Natural killer cell (primary cell): ENCODE measurements around the gene HTR4. TPM values are rescaled to one million over a fixed set of nuclear protein-coding genes. Genes with fewer than 3 reads are reported as not detected.

Experiments
- ATAC-seq, 3 donors: fragments of 150-1000 bp in 2 of 3; fragments of 200-7000 bp in 1 of 3; cut with Tn5 transposase; 1 replicate in 1 of 3; 2 replicates in 2 of 3; pipeline ENCODE4 v1.10.0; 2021; ENCODE audit warnings: mild to moderate bottlenecking in 2 of 3, moderate library complexity in 2 of 3
- DNase-seq, 2 donors: peaks; one replicate each; pipeline versions ENCODE4 v3.0.0 to v3.0.0-alpha.2; 2013 to 2021; ENCODE audit warnings: mixed read lengths in 1 of 2
- H3K27ac ChIP-seq: one replicate; pipeline ENCODE4 v1.5.1; 2013; ENCODE audit warnings: mild to moderate bottlenecking, low read length
- H3K27me3 ChIP-seq: one replicate; pipeline ENCODE4 v1.6.1; 2013; ENCODE audit warnings: low read length; ENCODE audit not compliant: control insufficient read depth, insufficient read depth
- H3K36me3 ChIP-seq: one replicate; pipeline ENCODE4 v1.6.1; 2013; ENCODE audit warnings: low read length; ENCODE audit not compliant: control insufficient read depth, insufficient read depth
- H3K4me1 ChIP-seq: one replicate; pipeline ENCODE4 v1.6.1; 2013; ENCODE audit warnings: low read length; ENCODE audit not compliant: control insufficient read depth, insufficient read depth
- H3K4me3 ChIP-seq: one replicate; pipeline ENCODE4 v1.5.1; 2013; ENCODE audit warnings: low read length
- H3K9me3 ChIP-seq: one replicate; pipeline ENCODE4 v1.6.1; 2013; ENCODE audit warnings: low read length; ENCODE audit not compliant: control insufficient read depth, insufficient read depth
- H3K27ac Mint-ChIP-seq, 2 donors: one replicate each; pipeline ENCODE4 v1.8.0; 2022; ENCODE audit warnings: mild to moderate bottlenecking in 2 of 2, mixed read lengths in 2 of 2, moderate library complexity in 1 of 2
- H3K27me3 Mint-ChIP-seq, 2 donors: one replicate each; pipeline ENCODE4 v1.8.0; 2022; ENCODE audit warnings: low read depth in 2 of 2, mixed read lengths in 2 of 2
- H3K36me3 Mint-ChIP-seq: one replicate; pipeline ENCODE4 v1.8.0; 2022; ENCODE audit warnings: mixed read lengths
- H3K4me1 Mint-ChIP-seq, 2 donors: one replicate each; pipeline ENCODE4 v1.8.0; 2022; ENCODE audit warnings: mixed read lengths in 2 of 2
- H3K4me3 Mint-ChIP-seq: one replicate; pipeline ENCODE4 v1.8.0; 2022; ENCODE audit warnings: mild to moderate bottlenecking, moderate library complexity, mixed read lengths
- H3K9me3 Mint-ChIP-seq, 2 donors: one replicate each; pipeline ENCODE4 v1.8.0; 2022; ENCODE audit warnings: mixed read lengths in 2 of 2
- WGBS: methylation state at CpG from one replicate; pipeline ENCODE4 v1.1.7; 2013; ENCODE audit warnings: missing lambda C conversion rate; ENCODE audit not compliant: insufficient coverage; 5-methylcytosine and 5-hydroxymethylcytosine counted together
- intact Hi-C: fragments of 100-400 bp; cut with micrococcal nuclease; formaldehyde crosslinking; loops from one replicate; pipeline ENCODE4 v1.14.2; 2022
- total RNA-seq, 4 donors: library from RNA; stranded (reverse); fragments of 120-200 nt in 1 of 4; gene quantifications; one replicate each; pipeline versions ENCODE4 v1.2.3 to v1.2.4, GENCODE V29; 2013 to 2022
- TF ChIP-seq, protein P1 (sequence below): fragments of 200-600 bp; IDR thresholded peaks from one replicate; pipeline ENCODE4 v1.8.0; 2022; ENCODE audit warnings: antibody characterized with exemption

HTR4 gene
- total RNA-seq, 3 donors from 2014 or later (not counting 1 experiment from before 2014, with no cell fraction given): not detected

- no peaks in the 10 kb centered on the region for H3K4me1 ChIP-seq
- Mint-ChIP-seq H3K9me3 (no peaks in the 10 kb centered on the region), H3K27me3 (peaks cover 29 to 60% of the 10 kb centered on the region in 2 donors), H3K4me1 (no peaks in the 10 kb centered on the region), H3K27ac (no peak overlapping the region), H3K4me3 (no peak overlapping the region), H3K36me3 (no peaks in the 10 kb centered on the region)
- WGBS: 91% methylated on average over 2 of the region's 2 CpGs
- H3K4me3 ChIP-seq: no peak overlapping the region
- intact Hi-C loops: no loop called here
- ATAC-seq (no peak), DNase-seq (no peak)
- no peaks in the 10 kb centered on the region for H3K9me3 ChIP-seq
- TF ChIP-seq, protein P1, sequence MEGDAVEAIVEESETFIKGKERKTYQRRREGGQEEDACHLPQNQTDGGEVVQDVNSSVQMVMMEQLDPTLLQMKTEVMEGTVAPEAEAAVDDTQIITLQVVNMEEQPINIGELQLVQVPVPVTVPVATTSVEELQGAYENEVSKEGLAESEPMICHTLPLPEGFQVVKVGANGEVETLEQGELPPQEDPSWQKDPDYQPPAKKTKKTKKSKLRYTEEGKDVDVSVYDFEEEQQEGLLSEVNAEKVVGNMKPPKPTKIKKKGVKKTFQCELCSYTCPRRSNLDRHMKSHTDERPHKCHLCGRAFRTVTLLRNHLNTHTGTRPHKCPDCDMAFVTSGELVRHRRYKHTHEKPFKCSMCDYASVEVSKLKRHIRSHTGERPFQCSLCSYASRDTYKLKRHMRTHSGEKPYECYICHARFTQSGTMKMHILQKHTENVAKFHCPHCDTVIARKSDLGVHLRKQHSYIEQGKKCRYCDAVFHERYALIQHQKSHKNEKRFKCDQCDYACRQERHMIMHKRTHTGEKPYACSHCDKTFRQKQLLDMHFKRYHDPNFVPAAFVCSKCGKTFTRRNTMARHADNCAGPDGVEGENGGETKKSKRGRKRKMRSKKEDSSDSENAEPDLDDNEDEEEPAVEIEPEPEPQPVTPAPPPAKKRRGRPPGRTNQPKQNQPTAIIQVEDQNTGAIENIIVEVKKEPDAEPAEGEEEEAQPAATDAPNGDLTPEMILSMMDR: no peak
- H3K27me3 ChIP-seq: no peaks in the 10 kb centered on the region
- H3K27ac ChIP-seq: no peak overlapping the region
- H3K36me3 ChIP-seq: no peaks in the 10 kb centered on the region
Measured at GRCh38 chr5:148659641-148660345, 5.5 kb upstream of the HTR4 start.

DNA sequence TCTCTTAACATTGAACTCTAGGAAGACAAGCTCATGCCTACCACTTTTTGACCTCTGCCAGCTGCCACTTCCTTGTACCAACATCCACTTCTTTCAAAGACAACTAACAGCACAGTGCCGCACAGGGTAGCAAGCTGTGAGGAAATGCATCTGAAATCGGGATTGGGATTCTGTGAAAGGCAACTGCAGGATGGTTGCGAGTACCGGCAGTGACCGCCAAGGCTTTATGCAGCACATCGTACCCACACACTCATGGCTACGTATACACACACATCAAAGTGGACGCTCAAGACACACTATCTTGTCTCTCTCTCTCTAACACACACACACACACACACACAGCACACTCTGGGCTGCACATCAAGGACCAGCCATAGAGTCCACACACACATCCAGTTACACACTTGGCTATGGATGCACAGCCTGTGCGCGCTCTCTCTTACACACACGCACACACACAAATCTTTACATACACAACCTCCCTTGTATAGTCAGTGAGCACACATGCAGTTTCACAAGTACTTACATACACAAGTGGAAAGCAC is 964 bp downstream of the HTR4 start:
- no peak for ATAC-seq
- DNase-seq: no peak
- Histone ChIP-seq H3K9me3 (no peaks in the 10 kb centered on the region), H3K4me3 (no peak overlapping the region), H3K4me1 (no peaks in the 10 kb centered on the region), H3K27ac (no peak overlapping the region), H3K27me3 (peaks cover 22% of the 10 kb centered on the region), H3K36me3 (no peaks in the 10 kb centered on the region)
- H3K9me3 Mint-ChIP-seq: no peaks in the 10 kb centered on the region
- H3K27me3 Mint-ChIP-seq: peaks cover 40 to 67% of the 10 kb centered on the region in 2 donors
- H3K4me3 Mint-ChIP-seq: no peak overlapping the region
- no peak overlapping the region for H3K27ac Mint-ChIP-seq
- no peaks in the 10 kb centered on the region for H3K36me3 Mint-ChIP-seq
- intact Hi-C loops: no loop called here
- TF ChIP-seq, protein P1: no peak
- H3K4me1 Mint-ChIP-seq: no peaks in the 10 kb centered on the region
- WGBS: 91% methylated on average over 11 of the region's 11 CpGs

GRCh38 chr5:148651528-148651927 is 2.8 kb downstream of the HTR4 start:
- no peak for DNase-seq
- Mint-ChIP-seq H3K36me3 (no peaks in the 10 kb centered on the region), H3K4me1 (no peaks in the 10 kb centered on the region), H3K9me3 (no peaks in the 10 kb centered on the region), H3K27me3 (peaks cover 43 to 79% of the 10 kb centered on the region in 2 donors), H3K4me3 (no peak overlapping the region), H3K27ac (no peak overlapping the region)
- Histone ChIP-seq H3K27me3 (peaks cover 25% of the 10 kb centered on the region), H3K4me3 (no peak overlapping the region), H3K9me3 (no peaks in the 10 kb centered on the region), H3K4me1 (no peaks in the 10 kb centered on the region), H3K27ac (no peak overlapping the region), H3K36me3 (no peaks in the 10 kb centered on the region)
- TF ChIP-seq, protein P1: no peak
- intact Hi-C loops: no loop called here
- no peak for ATAC-seq
- WGBS: no CpG with 5 or more reads among the region's 1 CpG

GRCh38 chr5:148645527-148645926 is 8.8 kb downstream of the HTR4 start:
- H3K36me3 ChIP-seq: no peaks in the 10 kb centered on the region
- no peak overlapping the region for H3K27ac Mint-ChIP-seq
- ATAC-seq: no peak
- no peaks in the 10 kb centered on the region for H3K9me3 Mint-ChIP-seq
- H3K36me3 Mint-ChIP-seq: no peaks in the 10 kb centered on the region
- no peak overlapping the region for H3K4me3 Mint-ChIP-seq
- peaks cover 19 to 65% of the 10 kb centered on the region in 2 donors for H3K27me3 Mint-ChIP-seq
- no peak overlapping the region for H3K4me3 ChIP-seq
- H3K4me1 Mint-ChIP-seq: no peaks in the 10 kb centered on the region
- H3K27ac ChIP-seq: no peak overlapping the region
- TF ChIP-seq, protein P1: no peak
- H3K9me3 ChIP-seq: no peaks in the 10 kb centered on the region
- intact Hi-C loops: no loop called here
- no peaks in the 10 kb centered on the region for H3K4me1 ChIP-seq
- DNase-seq: no peak
- peaks cover 12% of the 10 kb centered on the region for H3K27me3 ChIP-seq
